HEK293T (cell line): ENCODE measurements around the gene ATP8A2.

Experiments used
- BHLHE40 ChIP-seq: fragments of 450-650 bp; IDR thresholded peaks from 2 replicates; pipeline ENCODE4 v1.6.1; 2016; ENCODE audit warnings: mild to moderate bottlenecking, moderate library complexity, borderline replicate concordance
- PKNOX1 ChIP-seq: fragments of 450-650 bp; IDR thresholded peaks from 2 replicates; pipeline ENCODE4 v1.6.1; 2016
- SUZ12 ChIP-seq: fragments of 450-650 bp; IDR thresholded peaks from 2 replicates; pipeline ENCODE4 v1.6.1; 2016; ENCODE audit warnings: mild to moderate bottlenecking

DNA sequence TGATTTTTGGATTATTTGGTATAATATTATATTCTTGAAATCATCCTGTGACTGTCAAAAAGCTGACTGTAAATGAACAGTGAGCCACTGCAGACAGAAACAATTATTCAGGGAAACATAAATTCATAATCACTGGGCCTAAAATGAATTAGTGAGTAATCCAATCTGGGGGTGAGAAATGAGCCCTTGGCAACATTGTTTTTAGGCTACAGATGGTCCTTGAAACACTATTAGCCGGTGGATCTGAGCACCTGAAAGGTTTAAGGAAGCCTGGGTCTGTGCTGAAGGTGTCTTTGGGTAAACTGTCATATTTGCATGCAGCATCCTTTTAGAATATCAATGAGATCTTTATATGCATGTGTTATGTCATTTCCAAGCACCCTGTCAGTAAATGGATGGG lies 290.7 kb downstream of the ATP8A2 start:
- TF ChIP-seq SUZ12: no peak
- no peak for TF ChIP-seq PKNOX1
- TF ChIP-seq BHLHE40: no peak
